ENCODE results near the gene CRYBG3.

Gene CRYBG3

GRCh38 chr3:97981886-97982285 lies 160.1 kb downstream of the CRYBG3 start:
- no peak for DNase-seq

- no peak for DNase-seq
Measured at GRCh38 chr3:97983933-97984491, 162.2 kb downstream of the CRYBG3 start.

GRCh38 chr3:97987306-97987705 lies 165.5 kb downstream of the CRYBG3 start:
- DNase-seq: no peak

GRCh38 chr3:97988784-97989568 lies 167.2 kb downstream of the CRYBG3 start:
- DNase-seq: no peak

GRCh38 chr3:97990624-97991292 lies 168.9 kb downstream of the CRYBG3 start:
- DNase-seq: no peak

GRCh38 chr3:97991293-97991682 lies 169.5 kb downstream of the CRYBG3 start:
- no peak for DNase-seq

- DNase-seq: no peak
Measured at GRCh38 chr3:97992547-97993173, 170.8 kb downstream of the CRYBG3 start.

- no peak for DNase-seq
Measured at GRCh38 chr3:97993526-97993925, 171.7 kb downstream of the CRYBG3 start.

- no peak for DNase-seq
Measured at GRCh38 chr3:97994328-97994945, 172.6 kb downstream of the CRYBG3 start.

Data from stimulated activated CD4-positive, alpha-beta T cell treated with anti-CD3 and anti-CD28 coated beads, Interleukin-4, amount 100 ng/mL, for 24 hours (primary cell).